Neutrophil (primary cell): Measurements from ENCODE around the gene NINL.

ENCODE experiments used
- H3K27ac ChIP-seq: fragments of 200-600 bp; sonication (generic); 2 replicates; pipeline ENCODE4 v1.5.1; 2016; ENCODE audit warnings: mild to moderate bottlenecking, moderate library complexity
- H3K27me3 ChIP-seq: fragments of 200-600 bp; sonication (generic); 2 replicates; pipeline ENCODE4 v1.6.0; 2016; ENCODE audit warnings: mild to moderate bottlenecking
- H3K36me3 ChIP-seq: fragments of 200-600 bp; sonication (generic); 2 replicates; pipeline ENCODE4 v1.5.1; 2017
- H3K4me1 ChIP-seq, 2 experiments: fragments of 200-600 bp in 1 of 2; sonication (generic) in 1 of 2; 1 replicate in 1 of 2; 2 replicates in 1 of 2; pipeline versions ENCODE4 v1.5.1 to v1.6.1; 2013 to 2016; ENCODE audit warnings: low read depth in 1 of 2, low read length in 1 of 2, mild to moderate bottlenecking in 1 of 2, moderate library complexity in 1 of 2; ENCODE audit not compliant: control insufficient read depth in 1 of 2, insufficient read depth in 1 of 2
- H3K4me3 ChIP-seq, 2 experiments: fragments of 200-600 bp in 1 of 2; sonication (generic) in 1 of 2; 1 replicate in 1 of 2; 2 replicates in 1 of 2; pipeline ENCODE4 v1.5.1; 2013 to 2016; ENCODE audit warnings: low read depth in 1 of 2, low read length in 1 of 2, mild to moderate bottlenecking in 1 of 2, moderate library complexity in 1 of 2
- H3K9me3 ChIP-seq: fragments of 200-600 bp; sonication (generic); 2 replicates; pipeline ENCODE4 v1.5.1; 2016
- CTCF ChIP-seq: fragments of 200-600 bp; sonication (generic); IDR thresholded peaks from 2 replicates; pipeline ENCODE4 v1.5.1; 2016; ENCODE audit warnings: antibody characterized with exemption

NINL gene

GRCh38 chr20:25525295-25525694, 60.0 kb downstream of the NINL start:
- no peak for TF ChIP-seq CTCF
- H3K4me3 ChIP-seq, result no peak overlapping the region
- H3K27me3 ChIP-seq, result no peaks in the 10 kb centered on the region

GRCh38 chr20:25521382-25521781, 63.9 kb downstream of the NINL start:
- Histone ChIP-seq H3K4me1 (no peaks in the 10 kb centered on the region), H3K4me3 (no peak overlapping the region), H3K9me3 (no peaks in the 10 kb centered on the region), H3K36me3 (no peaks in the 10 kb centered on the region), H3K27ac (no peak overlapping the region), H3K27me3 (no peaks in the 10 kb centered on the region)
- no peak for TF ChIP-seq CTCF

More at GRCh38 chr20:25525295-25525694, 60.0 kb downstream of the NINL start:
- Histone ChIP-seq H3K36me3 (no peaks in the 10 kb centered on the region), H3K27ac (no peak overlapping the region), H3K4me1 (no peaks in the 10 kb centered on the region), H3K9me3 (no peaks in the 10 kb centered on the region)

- TF ChIP-seq CTCF, result no peak
- Histone ChIP-seq H3K9me3 (peaks cover 17% of the 10 kb centered on the region), H3K27ac (no peak overlapping the region), H3K4me3 (no peak overlapping the region), H3K36me3 (no peaks in the 10 kb centered on the region), H3K27me3 (no peaks in the 10 kb centered on the region), H3K4me1 (no peaks in the 10 kb centered on the region)
These were observed 68.2 kb downstream of the NINL start for GRCh38 chr20:25517124-25517523.

GRCh38 chr20:25514747-25515340, 70.5 kb downstream of the NINL start:
- Histone ChIP-seq H3K27ac (no peak overlapping the region), H3K4me1 (no peaks in the 10 kb centered on the region), H3K27me3 (no peaks in the 10 kb centered on the region), H3K4me3 (no peak overlapping the region), H3K36me3 (no peaks in the 10 kb centered on the region), H3K9me3 (peaks cover 17% of the 10 kb centered on the region)
- TF ChIP-seq CTCF, result no peak

- H3K9me3 ChIP-seq, result peaks cover 17% of the 10 kb centered on the region
- TF ChIP-seq CTCF, result no peak
- no peaks in the 10 kb centered on the region for H3K27me3 ChIP-seq
- H3K4me1 ChIP-seq, result no peaks in the 10 kb centered on the region
- H3K27ac ChIP-seq, result no peak overlapping the region
- no peak overlapping the region for H3K4me3 ChIP-seq
- no peaks in the 10 kb centered on the region for H3K36me3 ChIP-seq
These were observed 71.1 kb downstream of the NINL start for GRCh38 chr20:25514195-25514594.
